HepG2 (cell line): ENCODE data around the gene LRATD1. TPM values are rescaled to one million over a fixed set of nuclear protein-coding genes. Genes with fewer than 3 reads are reported as not detected.

Experiments
- ATAC-seq: fragments of 200-7000 bp; cut with Tn5 transposase; 3 replicates; pipeline ENCODE4 v1.9.1; 2020; ENCODE audit warnings: mild to moderate bottlenecking, moderate library complexity
- BruUV-seq: library from RNA; stranded (reverse); fragments of 400-500 nt; replicated peaks from 2 replicates; lab custom pipeline; 2021; lab: Mats Ljungman, UMichigan
- CTCF ChIA-PET: fragments of 300-600 bp; formaldehyde crosslinking; extraction: SDS; loops from one replicate; lab custom pipeline; 2021; ENCODE audit warnings: low total read pairs, inconsistent platforms, low intra/inter-chr PET ratio; lab: Yijun Ruan, JAX
- POLR2A ChIA-PET: fragments of 350-600 bp; sonication (Branson Sonifier 250); formaldehyde crosslinking; loops from one replicate; lab custom pipeline; 2020; ENCODE audit warnings: antibody characterized with exemption, inconsistent platforms; lab: Yijun Ruan, JAX
- DNase-seq: peaks from one replicate; pipeline ENCODE4 v3.0.0-alpha.2; 2015; ENCODE audit warnings: low spot score
- FAIRE-seq: peaks from 3 replicates; lab custom pipeline; 2011; peaks lifted over from hg19 to GRCh38; lab: Jason Lieb, UNC
- H2AFZ ChIP-seq: one replicate; pipeline ENCODE4 v1.6.1; 2011; ENCODE audit warnings: low read length, inconsistent platforms
- H3K27ac ChIP-seq: fragments of 300-600 bp; 3 replicates; pipeline ENCODE4 v1.8.0; 2011; ENCODE audit warnings: mixed run types, mild to moderate bottlenecking, mixed read lengths, low read length, inconsistent platforms; ENCODE audit not compliant: insufficient read depth; ENCODE audit errors: extremely low read length
- H3K27me3 ChIP-seq, 2 experiments: fragments of 200-600 bp in 1 of 2; 2 replicates in 1 of 2; 3 replicates in 1 of 2; pipeline versions ENCODE4 v1.6.0 to v1.8.0; 2011; ENCODE audit warnings: low read length in 2 of 2, mild to moderate bottlenecking in 2 of 2, moderate library complexity in 2 of 2, inconsistent platforms in 1 of 2; ENCODE audit not compliant: insufficient read depth in 2 of 2, control insufficient read depth in 1 of 2
- H3K36me3 ChIP-seq, 2 experiments: fragments of 200-600 bp in 1 of 2; replicated peaks in 1 of 2; 2 replicates in 1 of 2; 3 replicates in 1 of 2; pipeline versions ENCODE4 v1.5.1 to v1.8.0; 2011; ENCODE audit warnings: low read length in 2 of 2, inconsistent platforms in 1 of 2; ENCODE audit not compliant: insufficient read depth in 2 of 2, control insufficient read depth in 1 of 2
- H3K4me1 ChIP-seq: 2 replicates; pipeline ENCODE4 v1.5.1; 2012; ENCODE audit warnings: low read length, inconsistent platforms; ENCODE audit not compliant: insufficient read depth
- H3K4me2 ChIP-seq: 2 replicates; pipeline ENCODE4 v1.6.0; 2011; ENCODE audit warnings: low read depth, low read length, inconsistent platforms
- H3K4me3 ChIP-seq, 3 experiments: fragments of 200-600 bp in 1 of 3; sonication (generic), shearing (Covaris generic) in 1 of 3; replicated peaks in 1 of 3; 2 replicates each; pipeline ENCODE4 v1.5.1; 2011 to 2016; ENCODE audit warnings: low read length in 3 of 3, inconsistent platforms in 2 of 3, low read depth in 2 of 3, mild to moderate bottlenecking in 2 of 3, control low read depth in 1 of 3, mixed read lengths in 1 of 3; ENCODE audit not compliant: insufficient read depth in 1 of 3
- H3K79me2 ChIP-seq: one replicate; pipeline ENCODE4 v1.6.1; 2011; ENCODE audit warnings: low read length, inconsistent platforms; ENCODE audit not compliant: insufficient read depth
- H3K9ac ChIP-seq: 2 replicates; pipeline ENCODE4 v1.6.0; 2011; ENCODE audit warnings: mild to moderate bottlenecking, low read depth, low read length, inconsistent platforms; ENCODE audit not compliant: insufficient read depth
- H3K9me3 ChIP-seq: 2 replicates; pipeline ENCODE4 v1.5.1; 2012; ENCODE audit warnings: mild to moderate bottlenecking, low read length
- H4K20me1 ChIP-seq: 2 replicates; pipeline ENCODE4 v1.6.0; 2011; ENCODE audit warnings: inconsistent platforms, mild to moderate bottlenecking, low read length, moderate library complexity; ENCODE audit not compliant: insufficient read depth
- ATF5 ChIP-seq: sonication (generic); formaldehyde crosslinking; IDR thresholded peaks from 2 replicates; pipeline ENCODE4 v1.4.0; 2020; ENCODE audit warnings: mild to moderate bottlenecking, low read depth, missing genetic modification reagents
- PRDM10 ChIP-seq: sonication (generic); formaldehyde crosslinking; IDR thresholded peaks from 2 replicates; pipeline ENCODE4 v1.4.0; 2020; ENCODE audit warnings: low read depth, missing genetic modification reagents
- SNRNP70 ChIP-seq: fragments of 200-400 bp; formaldehyde crosslinking; IDR thresholded peaks from 2 replicates; pipeline ENCODE4 v1.6.1; 2017; ENCODE audit warnings: mild to moderate bottlenecking, low read depth, low read length, moderate library complexity
- ZBTB20 ChIP-seq: sonication (generic); formaldehyde crosslinking; IDR thresholded peaks from 2 replicates; pipeline ENCODE4 v1.8.1; 2023; ENCODE audit warnings: missing genetic modification reagents, low read depth, mild to moderate bottlenecking, borderline replicate concordance
- ZMAT3 ChIP-seq: sonication (generic); formaldehyde crosslinking; conservative IDR thresholded peaks from 2 replicates; pipeline ENCODE4 v1.7.0; 2021; ENCODE audit warnings: missing genetic modification reagents
- ZNF343 ChIP-seq: sonication (generic); formaldehyde crosslinking; IDR thresholded peaks from 2 replicates; pipeline ENCODE4 v1.4.0; 2020; ENCODE audit warnings: mild to moderate bottlenecking, missing genetic modification reagents
- in situ Hi-C: cut with HindIII; loops from 2 replicates; pipeline ENCODE4 v1.10.0; 2017; ENCODE audit warnings: low pct_unique_long_range_greater_than_20kb; ENCODE audit not compliant: extremely low pct_ligation_motif_present
- intact Hi-C: fragments of 100-400 bp; cut with micrococcal nuclease; formaldehyde crosslinking; loops from one replicate; pipeline ENCODE4 v1.10.0; 2022; ENCODE audit not compliant: unreplicated experiment
- polyA plus RNA-seq, 8 experiments: library from polyadenylated mRNA; depleted of rRNA in 3 of 8; stranded (reverse) in 7 of 8; unstranded in 1 of 8; fragments of >200 nt; fragmentation: Illumina TruSeq in 4 of 8; extraction: Trizol in 4 of 8; gene quantifications; 2 replicates each; pipeline versions ENCODE4 v1.2.1 to v1.2.3, GENCODE V29; 2011 to 2016; ENCODE audit warnings: low read depth in 4 of 8, missing spikeins in 1 of 8, mixed read lengths in 1 of 8; ENCODE audit not compliant: insufficient read depth in 1 of 8
- total RNA-seq, 5 experiments: library from RNA; depleted of rRNA; stranded (reverse); fragments of >200 nt; fragmentation: Illumina TruSeq; extraction: Trizol; gene quantifications; 2 replicates each; pipeline ENCODE4 v1.2.3, GENCODE V29; 2016; ENCODE audit warnings: low read depth in 1 of 5
- TF ChIP-seq, protein P1 (sequence below): sonication (generic); formaldehyde crosslinking; IDR thresholded peaks from 2 replicates; pipeline ENCODE4 v1.9.0; 2021; ENCODE audit warnings: mild to moderate bottlenecking, missing genetic modification reagents
- TF ChIP-seq, protein P2 (sequence below): sonication (generic); formaldehyde crosslinking; IDR thresholded peaks from 2 replicates; pipeline ENCODE4 v1.4.0; 2020; ENCODE audit warnings: missing genetic modification reagents, borderline replicate concordance

LRATD1 gene
- total and polyA plus RNA-seq, 2 of the 13 experiments (the other 11 are each of a cell fraction or from before 2014, with no cell fraction given) = 0.07 TPM; not detected in 1

GRCh38 chr2:14650066-14650465 lies 17.5 kb downstream of the LRATD1 start:
- no peak for ATAC-seq
- ChIA-PET CTCF (no interaction called here), POLR2A (no interaction called here)
- in situ Hi-C loops (no loop called here), intact Hi-C loops (no loop called here)
- Histone ChIP-seq H3K79me2 (no peaks in the 10 kb centered on the region), H3K27me3 (no peaks in the 10 kb centered on the region), H2AFZ (no peak overlapping the region), H3K4me2 (no peak overlapping the region), H3K36me3 (no peaks in the 10 kb centered on the region), H3K27ac (no peak overlapping the region), H4K20me1 (no peaks in the 10 kb centered on the region), H3K9me3 (no peaks in the 10 kb centered on the region), H3K4me1 (no peaks in the 10 kb centered on the region), H3K4me3 (no peak overlapping the region), H3K9ac (no peak overlapping the region)
- FAIRE-seq = no peak
- BruUV-seq = no TSS peak
- no peak for DNase-seq
- TF ChIP-seq, protein P1, sequence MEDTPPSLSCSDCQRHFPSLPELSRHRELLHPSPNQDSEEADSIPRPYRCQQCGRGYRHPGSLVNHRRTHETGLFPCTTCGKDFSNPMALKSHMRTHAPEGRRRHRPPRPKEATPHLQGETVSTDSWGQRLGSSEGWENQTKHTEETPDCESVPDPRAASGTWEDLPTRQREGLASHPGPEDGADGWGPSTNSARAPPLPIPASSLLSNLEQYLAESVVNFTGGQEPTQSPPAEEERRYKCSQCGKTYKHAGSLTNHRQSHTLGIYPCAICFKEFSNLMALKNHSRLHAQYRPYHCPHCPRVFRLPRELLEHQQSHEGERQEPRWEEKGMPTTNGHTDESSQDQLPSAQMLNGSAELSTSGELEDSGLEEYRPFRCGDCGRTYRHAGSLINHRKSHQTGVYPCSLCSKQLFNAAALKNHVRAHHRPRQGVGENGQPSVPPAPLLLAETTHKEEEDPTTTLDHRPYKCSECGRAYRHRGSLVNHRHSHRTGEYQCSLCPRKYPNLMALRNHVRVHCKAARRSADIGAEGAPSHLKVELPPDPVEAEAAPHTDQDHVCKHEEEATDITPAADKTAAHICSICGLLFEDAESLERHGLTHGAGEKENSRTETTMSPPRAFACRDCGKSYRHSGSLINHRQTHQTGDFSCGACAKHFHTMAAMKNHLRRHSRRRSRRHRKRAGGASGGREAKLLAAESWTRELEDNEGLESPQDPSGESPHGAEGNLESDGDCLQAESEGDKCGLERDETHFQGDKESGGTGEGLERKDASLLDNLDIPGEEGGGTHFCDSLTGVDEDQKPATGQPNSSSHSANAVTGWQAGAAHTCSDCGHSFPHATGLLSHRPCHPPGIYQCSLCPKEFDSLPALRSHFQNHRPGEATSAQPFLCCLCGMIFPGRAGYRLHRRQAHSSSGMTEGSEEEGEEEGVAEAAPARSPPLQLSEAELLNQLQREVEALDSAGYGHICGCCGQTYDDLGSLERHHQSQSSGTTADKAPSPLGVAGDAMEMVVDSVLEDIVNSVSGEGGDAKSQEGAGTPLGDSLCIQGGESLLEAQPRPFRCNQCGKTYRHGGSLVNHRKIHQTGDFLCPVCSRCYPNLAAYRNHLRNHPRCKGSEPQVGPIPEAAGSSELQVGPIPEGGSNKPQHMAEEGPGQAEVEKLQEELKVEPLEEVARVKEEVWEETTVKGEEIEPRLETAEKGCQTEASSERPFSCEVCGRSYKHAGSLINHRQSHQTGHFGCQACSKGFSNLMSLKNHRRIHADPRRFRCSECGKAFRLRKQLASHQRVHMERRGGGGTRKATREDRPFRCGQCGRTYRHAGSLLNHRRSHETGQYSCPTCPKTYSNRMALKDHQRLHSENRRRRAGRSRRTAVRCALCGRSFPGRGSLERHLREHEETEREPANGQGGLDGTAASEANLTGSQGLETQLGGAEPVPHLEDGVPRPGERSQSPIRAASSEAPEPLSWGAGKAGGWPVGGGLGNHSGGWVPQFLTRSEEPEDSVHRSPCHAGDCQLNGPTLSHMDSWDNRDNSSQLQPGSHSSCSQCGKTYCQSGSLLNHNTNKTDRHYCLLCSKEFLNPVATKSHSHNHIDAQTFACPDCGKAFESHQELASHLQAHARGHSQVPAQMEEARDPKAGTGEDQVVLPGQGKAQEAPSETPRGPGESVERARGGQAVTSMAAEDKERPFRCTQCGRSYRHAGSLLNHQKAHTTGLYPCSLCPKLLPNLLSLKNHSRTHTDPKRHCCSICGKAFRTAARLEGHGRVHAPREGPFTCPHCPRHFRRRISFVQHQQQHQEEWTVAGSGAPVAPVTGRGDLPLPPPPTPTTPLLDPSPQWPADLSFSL = no peak
- TF ChIP-seq ATF5 (CRISPR knock-in tag) (no peak), ZNF343 (CRISPR knock-in tag) (no peak), SNRNP70 (no peak), ZMAT3 (CRISPR knock-in tag) (no peak), ZBTB20 (no peak), PRDM10 (no peak)
- TF ChIP-seq, protein P2, sequence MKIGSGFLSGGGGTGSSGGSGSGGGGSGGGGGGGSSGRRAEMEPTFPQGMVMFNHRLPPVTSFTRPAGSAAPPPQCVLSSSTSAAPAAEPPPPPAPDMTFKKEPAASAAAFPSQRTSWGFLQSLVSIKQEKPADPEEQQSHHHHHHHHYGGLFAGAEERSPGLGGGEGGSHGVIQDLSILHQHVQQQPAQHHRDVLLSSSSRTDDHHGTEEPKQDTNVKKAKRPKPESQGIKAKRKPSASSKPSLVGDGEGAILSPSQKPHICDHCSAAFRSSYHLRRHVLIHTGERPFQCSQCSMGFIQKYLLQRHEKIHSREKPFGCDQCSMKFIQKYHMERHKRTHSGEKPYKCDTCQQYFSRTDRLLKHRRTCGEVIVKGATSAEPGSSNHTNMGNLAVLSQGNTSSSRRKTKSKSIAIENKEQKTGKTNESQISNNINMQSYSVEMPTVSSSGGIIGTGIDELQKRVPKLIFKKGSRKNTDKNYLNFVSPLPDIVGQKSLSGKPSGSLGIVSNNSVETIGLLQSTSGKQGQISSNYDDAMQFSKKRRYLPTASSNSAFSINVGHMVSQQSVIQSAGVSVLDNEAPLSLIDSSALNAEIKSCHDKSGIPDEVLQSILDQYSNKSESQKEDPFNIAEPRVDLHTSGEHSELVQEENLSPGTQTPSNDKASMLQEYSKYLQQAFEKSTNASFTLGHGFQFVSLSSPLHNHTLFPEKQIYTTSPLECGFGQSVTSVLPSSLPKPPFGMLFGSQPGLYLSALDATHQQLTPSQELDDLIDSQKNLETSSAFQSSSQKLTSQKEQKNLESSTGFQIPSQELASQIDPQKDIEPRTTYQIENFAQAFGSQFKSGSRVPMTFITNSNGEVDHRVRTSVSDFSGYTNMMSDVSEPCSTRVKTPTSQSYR (CRISPR knock-in tag) = no peak
- TF ChIP-seq, all 625 proteins: peak for 0
